GM23248 (cell line): ENCODE data around the gene RALB. TPM values are rescaled to one million over a fixed set of nuclear protein-coding genes. Genes with fewer than 3 reads are reported as not detected.
"Not testable (repeated sequence)": the region's sequence is repeated elsewhere in the genome, so short reads cannot be mapped to it uniquely, and the experiment has no call there.

Source experiments
- DNase-seq: peaks from one replicate; pipeline ENCODE4 v3.0.0-alpha.2; 2015
- H2AFZ ChIP-seq: fragments of 200-600 bp; sonication (generic); 2 replicates; pipeline ENCODE4 v1.6.1; 2016; ENCODE audit warnings: antibody characterized with exemption
- H3F3A ChIP-seq: fragments of 200-600 bp; sonication (generic); 2 replicates; pipeline ENCODE4 v1.6.1; 2016; ENCODE audit warnings: mild to moderate bottlenecking, antibody characterized with exemption, mixed run types; ENCODE audit not compliant: insufficient read depth
- H3K27ac ChIP-seq: fragments of 200-600 bp; sonication (generic); 2 replicates; pipeline ENCODE4 v1.5.1; 2016; ENCODE audit warnings: mild to moderate bottlenecking
- H3K27me3 ChIP-seq: fragments of 200-600 bp; sonication (generic); replicated peaks from 2 replicates; pipeline ENCODE4 v1.6.1; 2016; ENCODE audit warnings: mild to moderate bottlenecking; ENCODE audit not compliant: insufficient read depth
- H3K36me3 ChIP-seq: fragments of 200-600 bp; sonication (generic); 2 replicates; pipeline ENCODE4 v1.6.1; 2016; ENCODE audit warnings: low read depth, mild to moderate bottlenecking
- H3K4me1 ChIP-seq: fragments of 200-600 bp; sonication (generic); 2 replicates; pipeline ENCODE4 v1.6.1; 2016; ENCODE audit warnings: mild to moderate bottlenecking; ENCODE audit not compliant: insufficient read depth
- H3K4me2 ChIP-seq: fragments of 200-600 bp; sonication (generic); one replicate; pipeline ENCODE4 v1.6.1; 2016; ENCODE audit warnings: mild to moderate bottlenecking; ENCODE audit not compliant: unreplicated experiment
- H3K4me3 ChIP-seq: fragments of 200-600 bp; sonication (generic); 2 replicates; pipeline ENCODE4 v1.5.1; 2016; ENCODE audit warnings: mild to moderate bottlenecking
- H3K79me2 ChIP-seq: fragments of 200-600 bp; sonication (generic); 2 replicates; pipeline ENCODE4 v1.6.1; 2016; ENCODE audit warnings: mild to moderate bottlenecking; ENCODE audit not compliant: insufficient read depth
- H3K9ac ChIP-seq: fragments of 200-600 bp; sonication (generic); 2 replicates; pipeline ENCODE4 v1.6.1; 2016; ENCODE audit warnings: mild to moderate bottlenecking
- H3K9me2 ChIP-seq: fragments of 200-600 bp; sonication (generic); 2 replicates; pipeline ENCODE4 v1.6.1; 2016; ENCODE audit warnings: mixed run types, mild to moderate bottlenecking, moderate library complexity; ENCODE audit not compliant: insufficient read depth
- H3K9me3 ChIP-seq: fragments of 200-600 bp; sonication (generic); one replicate; pipeline ENCODE4 v1.6.1; 2017; ENCODE audit warnings: low read depth
- H4K20me1 ChIP-seq: fragments of 200-600 bp; sonication (generic); 2 replicates; pipeline ENCODE4 v1.6.0; 2016; ENCODE audit not compliant: insufficient read depth
- EZH2 ChIP-seq: fragments of 200-600 bp; sonication (generic); IDR thresholded peaks from 2 replicates; pipeline ENCODE4 v1.6.1; 2018; ENCODE audit warnings: antibody characterized with exemption, mild to moderate bottlenecking; ENCODE audit not compliant: insufficient read depth, poor library complexity, severe bottlenecking
- EZH2phosphoT487 ChIP-seq: fragments of 200-600 bp; sonication (generic); IDR thresholded peaks from 2 replicates; pipeline ENCODE4 v1.6.1; 2018; ENCODE audit warnings: antibody characterized with exemption, moderate library complexity, mild to moderate bottlenecking, low read depth; ENCODE audit not compliant: insufficient read depth
- WGBS, 2 experiments: methylation state at CpG; one replicate each; pipeline ENCODE4 v1.1.6; 2015 to 2017; ENCODE audit warnings: low lambda C conversion rate in 2 of 2, low coverage in 1 of 2; ENCODE audit errors: missing lambda C conversion rate in 2 of 2; 5-methylcytosine and 5-hydroxymethylcytosine counted together
- in situ Hi-C: fragments of 300-500 bp; cut with MboI; formaldehyde crosslinking; loops from 2 replicates; pipeline ENCODE4 v1.15.0; 2020
- polyA plus RNA-seq: library from polyadenylated mRNA; unstranded; fragments of >200 nt; fragmentation: Nextera tagmentation; extraction: Ambion mirVana; gene quantifications from 2 replicates; pipeline ENCODE4 v1.2.1, GENCODE V29; 2016
- total RNA-seq: library from RNA; depleted of rRNA; stranded (reverse); fragments of >200 nt; shearing (Covaris generic); gene quantifications from 2 replicates; pipeline ENCODE4 v1.2.3, GENCODE V29; 2014

Gene RALB
- total and polyA plus RNA-seq, 2 experiments from 2014 or later, result 65.7 to 105 TPM

- peak; percentile 26 for DNase-seq
- Histone ChIP-seq H3K79me2 (no peaks in the 10 kb centered on the region), H3K27ac (no peak overlapping the region), H3K27me3 (no peaks in the 10 kb centered on the region), H3K4me3 (no peak overlapping the region), H3F3A (no peaks in the 10 kb centered on the region), H3K9me3 (no peaks in the 10 kb centered on the region), H3K4me1 (peaks cover 8% of the 10 kb centered on the region; the same call in 1 of the 2 replicates), H3K9ac (no peak overlapping the region), H4K20me1 (no peaks in the 10 kb centered on the region), H3K36me3 (no peaks in the 10 kb centered on the region), H3K4me2 (no peak overlapping the region), H3K9me2 (no peaks in the 10 kb centered on the region), H2AFZ (no peak overlapping the region)
- TF ChIP-seq EZH2 (no peak), EZH2phosphoT487 (no peak)
- in situ Hi-C loops, result no loop called here
- WGBS, 2 experiments, result 52% methylated on average over 7 to 8 of the region's 8 CpGs
These were observed 66.0 kb downstream of the RALB start for GRCh38 chr2:120318626-120319025.

DNA sequence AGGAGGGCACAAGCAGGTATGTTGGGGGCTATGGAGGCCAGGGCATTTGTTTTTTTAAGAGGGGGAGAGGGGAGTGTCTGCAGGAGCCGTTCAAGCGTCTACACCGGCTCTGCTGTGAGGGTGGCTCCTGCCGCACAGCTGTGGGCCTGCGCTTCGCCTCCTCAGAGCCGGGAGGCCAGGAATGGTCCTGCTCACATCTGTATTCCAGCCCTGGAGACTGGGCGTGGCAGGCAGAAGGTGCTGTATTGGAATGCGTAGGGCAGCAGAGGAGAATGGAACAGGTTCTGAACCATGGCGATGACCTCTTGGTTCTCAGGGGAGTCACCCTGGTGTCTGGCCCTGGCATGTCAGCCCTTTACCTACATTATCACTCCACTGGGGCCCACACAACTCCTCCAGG is 66.5 kb downstream of the RALB start:
- H3K4me3 ChIP-seq, result no peak overlapping the region
- no peaks in the 10 kb centered on the region for H3K79me2 ChIP-seq
- no peaks in the 10 kb centered on the region for H3F3A ChIP-seq
- 68 to 69% methylated on average over 10 of the region's 10 CpGs for WGBS, 2 experiments
- H3K27me3 ChIP-seq, result no peaks in the 10 kb centered on the region
- H3K9me2 ChIP-seq, result no peaks in the 10 kb centered on the region
- H3K4me1 ChIP-seq, result peaks cover 9% of the 10 kb centered on the region; the same call in 1 of the 2 replicates
- no peaks in the 10 kb centered on the region for H4K20me1 ChIP-seq
- H3K9ac ChIP-seq, result no peak overlapping the region
- no peak overlapping the region for H2AFZ ChIP-seq
- no peaks in the 10 kb centered on the region for H3K36me3 ChIP-seq
- TF ChIP-seq EZH2phosphoT487 (no peak), EZH2 (no peak)
- no peak for DNase-seq
- H3K4me2 ChIP-seq, result no peak overlapping the region
- H3K9me3 ChIP-seq, result no peaks in the 10 kb centered on the region
- H3K27ac ChIP-seq, result no peak overlapping the region
- in situ Hi-C loops, result no loop called here

- H3K79me2 ChIP-seq, result no peaks in the 10 kb centered on the region
- H3K4me3 ChIP-seq, result no peak overlapping the region
- WGBS, 2 experiments, result 85 to 89% methylated on average over 18 of the region's 18 CpGs
- no peaks in the 10 kb centered on the region for H4K20me1 ChIP-seq
- no peaks in the 10 kb centered on the region for H3K9me2 ChIP-seq
- H3K9me3 ChIP-seq, result no peaks in the 10 kb centered on the region
- no peaks in the 10 kb centered on the region for H3K27me3 ChIP-seq
- no peak overlapping the region for H3K9ac ChIP-seq
- no peaks in the 10 kb centered on the region for H3K36me3 ChIP-seq
- no peak for DNase-seq
- H3K4me2 ChIP-seq, result no peak overlapping the region
- H3K27ac ChIP-seq, result no peak overlapping the region
- H2AFZ ChIP-seq, result no peak overlapping the region
- no peak for TF ChIP-seq EZH2phosphoT487
- no peak for TF ChIP-seq EZH2
- peaks cover 9% of the 10 kb centered on the region; the same call in 1 of the 2 replicates for H3K4me1 ChIP-seq
- in situ Hi-C loops, result no loop called here
- H3F3A ChIP-seq, result no peaks in the 10 kb centered on the region
These were observed 67.2 kb downstream of the RALB start for GRCh38 chr2:120319686-120320317.

- in situ Hi-C loops, result no loop called here
- Histone ChIP-seq H3K27me3 (no peaks in the 10 kb centered on the region), H3K4me3 (no peak overlapping the region), H3K9me3 (no peaks in the 10 kb centered on the region), H2AFZ (no peak overlapping the region), H3K4me1 (peaks cover 9% of the 10 kb centered on the region; the same call in 1 of the 2 replicates), H3F3A (no peaks in the 10 kb centered on the region), H3K36me3 (no peaks in the 10 kb centered on the region), H3K79me2 (no peaks in the 10 kb centered on the region), H3K9ac (no peak overlapping the region), H3K9me2 (no peaks in the 10 kb centered on the region), H3K4me2 (no peak overlapping the region), H4K20me1 (no peaks in the 10 kb centered on the region), H3K27ac (no peak overlapping the region)
- no peak for TF ChIP-seq EZH2phosphoT487
- no peak for TF ChIP-seq EZH2
- DNase-seq, result no peak
- 88 to 89% methylated on average over 10 of the region's 10 CpGs for WGBS, 2 experiments
These were observed 67.7 kb downstream of the RALB start for GRCh38 chr2:120320318-120320851.

DNA sequence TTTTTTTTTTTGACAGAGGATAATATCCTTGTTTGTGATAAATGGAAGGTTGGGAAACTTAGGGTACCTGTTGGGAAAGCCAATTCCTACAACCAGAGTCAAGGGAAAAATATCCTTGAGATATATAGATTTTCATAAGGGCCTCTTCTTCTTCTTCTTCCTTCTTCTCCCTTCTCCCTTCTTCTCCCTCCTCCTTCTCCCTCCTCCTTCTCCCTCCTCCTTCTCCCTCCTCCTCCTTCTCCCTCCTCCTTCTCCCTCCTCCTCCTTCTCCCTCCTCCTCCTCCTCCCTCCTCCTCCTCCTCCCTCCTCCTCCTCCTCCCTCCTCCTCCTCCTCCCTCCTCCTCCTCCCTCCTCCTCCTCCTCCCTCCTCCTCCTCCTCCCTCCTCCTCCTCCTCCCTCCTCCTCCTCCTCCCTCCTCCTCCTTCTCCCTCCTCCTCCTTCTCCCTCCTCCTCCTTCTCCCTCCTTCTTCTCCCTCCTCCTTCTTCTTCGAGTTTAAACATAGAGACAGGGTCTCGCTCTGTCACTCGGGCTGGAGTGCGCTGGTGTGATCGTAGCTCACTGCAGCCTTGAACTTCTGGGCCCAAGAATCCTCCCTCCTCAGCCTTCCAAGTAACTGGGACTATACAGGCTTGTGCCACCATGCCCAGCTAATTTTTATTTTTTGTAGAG is 68.4 kb downstream of the RALB start:
- in situ Hi-C loops, H3K9ac ChIP-seq, H3K9me2 ChIP-seq, H3K36me3 ChIP-seq, H3K9me3 ChIP-seq, H3K4me1 ChIP-seq, DNase-seq, H4K20me1 ChIP-seq, H3F3A ChIP-seq, H3K4me2 ChIP-seq, H3K27me3 ChIP-seq, H3K4me3 ChIP-seq, H2AFZ ChIP-seq, H3K27ac ChIP-seq, H3K79me2 ChIP-seq: not testable (repeated sequence)
- WGBS, 2 experiments, result 87% methylated on average over 5 of the region's 5 CpGs
